PC-9 (cell line): Measurements from ENCODE around the gene PODXL2.

ENCODE experiments used
- CTCF ChIP-seq: fragments of 200-600 bp; sonication (generic); conservative IDR thresholded peaks from 2 replicates; pipeline ENCODE4 v1.6.1; 2017; ENCODE audit warnings: mixed run types, antibody characterized with exemption, mild to moderate bottlenecking, moderate library complexity
- EZH2 ChIP-seq: fragments of 200-600 bp; sonication (generic); IDR thresholded peaks from 2 replicates; pipeline ENCODE4 v1.8.0; 2017; ENCODE audit warnings: antibody characterized with exemption, low read depth

GRCh38 chr3:127665165-127665564, 36.2 kb downstream of the PODXL2 start:
- no peak for TF ChIP-seq CTCF
- TF ChIP-seq EZH2, result no peak
